GM06990 (cell line): ENCODE data around the gene MYMK.

ENCODE experiments used
- DNase-seq: peaks from one replicate; pipeline ENCODE4 v3.0.0-alpha.2; 2011; ENCODE audit not compliant: insufficient read length; ENCODE audit errors: extremely low read depth
- H3K27me3 ChIP-seq: replicated peaks from 2 replicates; pipeline ENCODE4 v1.6.0; 2011; ENCODE audit warnings: low read length; ENCODE audit not compliant: control insufficient read depth, insufficient read depth
- H3K36me3 ChIP-seq: 2 replicates; pipeline ENCODE4 v1.5.1; 2011; ENCODE audit warnings: low read length; ENCODE audit not compliant: control insufficient read depth, insufficient read depth
- H3K4me3 ChIP-seq: replicated peaks from 2 replicates; pipeline ENCODE4 v1.5.1; 2011; ENCODE audit warnings: low read depth, mild to moderate bottlenecking, control low read depth, low read length
- TF ChIP-seq, protein P1 (sequence below): IDR thresholded peaks from 2 replicates; pipeline ENCODE4 v1.5.1; 2011; ENCODE audit warnings: low read length, control low read depth, mild to moderate bottlenecking, inconsistent platforms; ENCODE audit not compliant: insufficient read depth, poor library complexity, severe bottlenecking

MYMK gene

DNA sequence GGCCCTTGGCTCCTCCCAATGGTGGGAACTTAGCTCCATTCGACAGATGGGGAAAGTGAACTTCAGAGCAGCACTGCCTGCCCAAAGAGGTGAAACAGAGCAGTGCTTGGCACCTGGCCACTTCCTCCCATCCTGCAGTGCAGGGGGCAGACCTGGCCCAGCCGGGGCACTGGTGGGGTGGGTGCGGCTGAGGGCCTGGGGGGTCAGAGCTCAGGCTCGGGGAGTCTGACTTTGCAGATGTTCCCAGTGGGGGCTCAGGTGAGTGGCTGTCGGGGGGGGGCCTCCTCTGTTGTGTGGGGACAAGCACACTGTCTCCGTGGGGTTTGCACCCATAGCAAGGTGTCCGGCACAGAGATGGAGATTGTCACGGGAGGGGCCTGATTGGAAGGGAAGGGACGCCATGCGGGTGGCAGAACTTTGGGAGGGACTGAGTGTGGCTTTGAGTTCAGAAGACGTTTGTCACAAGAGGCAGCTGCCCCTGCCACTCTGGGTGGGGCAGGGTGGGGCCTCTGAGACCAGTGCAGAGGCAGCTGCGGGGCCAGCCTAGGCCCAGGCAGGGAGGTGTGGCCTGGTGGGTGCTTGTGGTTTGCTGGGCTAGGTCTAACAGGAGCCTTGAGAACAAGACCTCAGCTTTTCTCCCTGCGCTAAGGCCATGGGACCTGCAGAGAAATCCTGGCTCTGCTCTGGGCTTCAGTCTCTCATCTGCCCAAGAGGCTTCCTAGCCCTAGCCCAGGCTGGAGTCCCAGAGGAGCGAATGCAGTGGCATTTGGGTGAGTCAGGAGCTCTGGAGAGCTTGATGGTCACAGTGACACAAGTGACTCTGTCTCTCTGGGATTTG, 2.5 kb downstream of the MYMK start:
- Histone ChIP-seq H3K36me3 (no peaks in the 10 kb centered on the region), H3K4me3 (no peak overlapping the region), H3K27me3 (peaks cover 3% of the 10 kb centered on the region; the same call in 1 of the 2 replicates)
- DNase-seq = no peak
- TF ChIP-seq, protein P1, sequence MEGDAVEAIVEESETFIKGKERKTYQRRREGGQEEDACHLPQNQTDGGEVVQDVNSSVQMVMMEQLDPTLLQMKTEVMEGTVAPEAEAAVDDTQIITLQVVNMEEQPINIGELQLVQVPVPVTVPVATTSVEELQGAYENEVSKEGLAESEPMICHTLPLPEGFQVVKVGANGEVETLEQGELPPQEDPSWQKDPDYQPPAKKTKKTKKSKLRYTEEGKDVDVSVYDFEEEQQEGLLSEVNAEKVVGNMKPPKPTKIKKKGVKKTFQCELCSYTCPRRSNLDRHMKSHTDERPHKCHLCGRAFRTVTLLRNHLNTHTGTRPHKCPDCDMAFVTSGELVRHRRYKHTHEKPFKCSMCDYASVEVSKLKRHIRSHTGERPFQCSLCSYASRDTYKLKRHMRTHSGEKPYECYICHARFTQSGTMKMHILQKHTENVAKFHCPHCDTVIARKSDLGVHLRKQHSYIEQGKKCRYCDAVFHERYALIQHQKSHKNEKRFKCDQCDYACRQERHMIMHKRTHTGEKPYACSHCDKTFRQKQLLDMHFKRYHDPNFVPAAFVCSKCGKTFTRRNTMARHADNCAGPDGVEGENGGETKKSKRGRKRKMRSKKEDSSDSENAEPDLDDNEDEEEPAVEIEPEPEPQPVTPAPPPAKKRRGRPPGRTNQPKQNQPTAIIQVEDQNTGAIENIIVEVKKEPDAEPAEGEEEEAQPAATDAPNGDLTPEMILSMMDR = no peak

DNA sequence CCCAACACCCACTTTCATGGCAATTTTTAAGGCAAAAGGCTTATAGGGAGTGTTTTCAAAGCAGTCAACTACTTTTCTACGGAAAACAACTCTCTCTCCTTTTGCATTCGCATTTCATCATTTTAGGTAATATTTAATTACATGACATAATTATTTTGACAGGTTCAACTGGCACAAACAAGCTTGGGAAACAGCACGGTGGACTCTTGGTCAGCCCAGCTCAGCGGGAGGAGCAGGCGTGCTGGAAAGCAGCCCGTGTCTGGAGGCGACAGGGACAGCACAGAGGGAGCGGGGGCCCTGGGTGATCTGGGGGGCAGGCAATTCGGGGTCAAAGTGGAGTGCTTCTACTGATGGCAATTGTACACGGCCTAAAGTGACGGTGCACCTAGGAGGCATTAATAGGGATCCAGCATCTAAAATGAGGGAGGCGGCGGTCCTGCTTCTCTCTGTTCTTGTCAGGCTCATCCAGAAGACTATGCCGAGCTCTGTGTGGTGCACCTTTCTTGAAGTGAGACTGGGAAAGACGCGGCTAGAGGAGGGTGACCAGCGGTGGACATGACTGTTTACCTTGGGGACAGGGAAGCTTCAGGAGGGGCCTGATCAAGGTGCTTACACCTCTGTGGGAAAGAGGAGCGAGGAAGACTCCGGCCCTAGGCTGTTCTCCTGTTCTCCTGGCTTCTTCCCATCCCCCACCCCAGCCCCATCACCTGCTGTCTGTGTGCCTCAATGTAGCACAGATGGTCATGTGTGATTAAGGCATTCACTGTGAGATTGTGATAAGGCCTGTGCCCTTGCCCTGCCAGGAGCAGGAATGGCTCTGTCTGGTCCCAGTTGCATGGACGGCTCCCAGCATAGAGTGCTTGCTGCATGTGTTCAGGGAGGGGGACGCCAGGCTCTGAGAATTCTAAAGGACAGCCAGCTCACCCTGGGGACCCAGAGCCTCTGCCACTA, 3.4 kb downstream of the MYMK start:
- H3K27me3 ChIP-seq = peaks cover 3% of the 10 kb centered on the region; the same call in 1 of the 2 replicates
- TF ChIP-seq, protein P1 = no peak

GRCh38 chr9:133520121-133520835, 4.5 kb downstream of the MYMK start:
- Histone ChIP-seq H3K27me3 (peaks cover 3% of the 10 kb centered on the region; the same call in 1 of the 2 replicates), H3K36me3 (no peaks in the 10 kb centered on the region), H3K4me3 (no peak overlapping the region)
- DNase-seq = no peak
- TF ChIP-seq, protein P1 = no peak

More for the DNA sequence above, 3.4 kb downstream of the MYMK start:
- no peak overlapping the region for H3K4me3 ChIP-seq
- no peaks in the 10 kb centered on the region for H3K36me3 ChIP-seq
- DNase-seq = no peak

DNA sequence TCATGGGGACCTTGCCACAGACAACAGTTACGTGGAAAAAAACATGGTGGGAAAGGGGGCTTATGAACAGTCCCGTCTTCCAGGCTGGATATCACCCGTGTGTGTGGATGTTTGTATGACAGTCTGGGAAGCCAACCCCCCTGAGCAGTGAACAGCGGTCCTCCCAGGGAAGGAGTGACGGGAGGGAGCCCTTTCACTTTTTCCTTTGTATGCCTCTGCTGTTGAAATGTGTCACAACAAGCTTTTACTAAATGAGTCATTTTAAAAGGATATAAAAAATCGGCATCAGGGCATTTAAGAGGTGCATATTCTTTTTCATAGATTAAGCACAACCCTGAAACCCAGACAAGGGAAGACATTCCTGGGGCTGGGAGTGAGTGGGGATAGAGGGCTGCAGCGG, 5.1 kb downstream of the MYMK start:
- DNase-seq = no peak
- Histone ChIP-seq H3K27me3 (peaks cover 4% of the 10 kb centered on the region; the same call in 1 of the 2 replicates), H3K36me3 (no peaks in the 10 kb centered on the region), H3K4me3 (no peak overlapping the region)
- TF ChIP-seq, protein P1 = no peak

GRCh38 chr9:133518706-133519449, 5.9 kb downstream of the MYMK start:
- TF ChIP-seq, protein P1 = no peak
- no peak overlapping the region for H3K4me3 ChIP-seq
- DNase-seq = no peak
- peaks cover 4% of the 10 kb centered on the region; the same call in 1 of the 2 replicates for H3K27me3 ChIP-seq
- no peaks in the 10 kb centered on the region for H3K36me3 ChIP-seq
